IMR-90 (cell line): ENCODE measurements around the gene TMEM131.

Experiments used
- MAZ ChIP-seq: IDR thresholded peaks from 2 replicates; pipeline ENCODE4 v1.6.1; 2012; ENCODE audit warnings: low read depth, mild to moderate bottlenecking, low read length, improper control_type of control experiment, moderate library complexity, borderline replicate concordance
- NFE2L2 ChIP-seq: fragments of 150-350 bp; IDR thresholded peaks from 2 replicates; pipeline ENCODE4 v1.6.1; 2016; ENCODE audit warnings: low read depth, mild to moderate bottlenecking, low read length
- POLR2A ChIP-seq: IDR thresholded peaks from 2 replicates; pipeline ENCODE4 v1.6.1; 2012; ENCODE audit warnings: mild to moderate bottlenecking, low read depth, low read length
- TF ChIP-seq, protein P1 (sequence below): fragments of 150-350 bp; IDR thresholded peaks from 2 replicates; pipeline ENCODE4 v1.6.1; 2016; ENCODE audit warnings: low read depth, mild to moderate bottlenecking, low read length, moderate library complexity, borderline replicate concordance
- TF ChIP-seq, protein P2 (sequence below): conservative IDR thresholded peaks from 2 replicates; pipeline ENCODE4 v1.5.1; 2012; ENCODE audit warnings: mild to moderate bottlenecking, low read depth, low read length, improper control_type of control experiment

DNA sequence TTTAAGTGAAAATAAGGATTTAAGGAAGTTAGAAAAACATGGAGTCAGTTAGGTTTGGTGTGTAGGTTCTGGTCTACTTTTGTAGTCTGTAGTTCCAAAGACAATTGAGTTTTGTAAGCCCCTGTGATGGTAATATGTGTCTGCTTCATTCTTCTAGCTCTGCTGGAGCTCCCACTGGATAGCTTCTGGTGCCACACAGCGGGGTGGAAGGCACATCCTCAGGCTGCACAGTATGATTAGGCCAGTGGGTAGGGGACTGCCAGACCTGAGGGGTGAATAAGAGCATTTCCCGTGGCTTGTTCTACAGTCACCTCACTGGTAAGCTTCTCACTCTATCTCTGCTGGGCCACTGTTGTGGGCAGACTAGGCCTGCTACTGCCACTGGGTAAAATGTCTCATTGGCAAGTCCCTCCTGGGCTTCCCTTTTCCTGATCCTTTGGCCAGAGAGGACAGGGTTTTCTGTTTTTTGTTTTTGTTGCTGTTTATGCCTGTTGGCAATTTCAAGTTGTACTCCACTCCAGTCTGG is 44.5 kb downstream of the TMEM131 start:
- TF ChIP-seq, protein P1, sequence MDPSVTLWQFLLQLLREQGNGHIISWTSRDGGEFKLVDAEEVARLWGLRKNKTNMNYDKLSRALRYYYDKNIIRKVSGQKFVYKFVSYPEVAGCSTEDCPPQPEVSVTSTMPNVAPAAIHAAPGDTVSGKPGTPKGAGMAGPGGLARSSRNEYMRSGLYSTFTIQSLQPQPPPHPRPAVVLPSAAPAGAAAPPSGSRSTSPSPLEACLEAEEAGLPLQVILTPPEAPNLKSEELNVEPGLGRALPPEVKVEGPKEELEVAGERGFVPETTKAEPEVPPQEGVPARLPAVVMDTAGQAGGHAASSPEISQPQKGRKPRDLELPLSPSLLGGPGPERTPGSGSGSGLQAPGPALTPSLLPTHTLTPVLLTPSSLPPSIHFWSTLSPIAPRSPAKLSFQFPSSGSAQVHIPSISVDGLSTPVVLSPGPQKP: no peak
- TF ChIP-seq, protein P2, sequence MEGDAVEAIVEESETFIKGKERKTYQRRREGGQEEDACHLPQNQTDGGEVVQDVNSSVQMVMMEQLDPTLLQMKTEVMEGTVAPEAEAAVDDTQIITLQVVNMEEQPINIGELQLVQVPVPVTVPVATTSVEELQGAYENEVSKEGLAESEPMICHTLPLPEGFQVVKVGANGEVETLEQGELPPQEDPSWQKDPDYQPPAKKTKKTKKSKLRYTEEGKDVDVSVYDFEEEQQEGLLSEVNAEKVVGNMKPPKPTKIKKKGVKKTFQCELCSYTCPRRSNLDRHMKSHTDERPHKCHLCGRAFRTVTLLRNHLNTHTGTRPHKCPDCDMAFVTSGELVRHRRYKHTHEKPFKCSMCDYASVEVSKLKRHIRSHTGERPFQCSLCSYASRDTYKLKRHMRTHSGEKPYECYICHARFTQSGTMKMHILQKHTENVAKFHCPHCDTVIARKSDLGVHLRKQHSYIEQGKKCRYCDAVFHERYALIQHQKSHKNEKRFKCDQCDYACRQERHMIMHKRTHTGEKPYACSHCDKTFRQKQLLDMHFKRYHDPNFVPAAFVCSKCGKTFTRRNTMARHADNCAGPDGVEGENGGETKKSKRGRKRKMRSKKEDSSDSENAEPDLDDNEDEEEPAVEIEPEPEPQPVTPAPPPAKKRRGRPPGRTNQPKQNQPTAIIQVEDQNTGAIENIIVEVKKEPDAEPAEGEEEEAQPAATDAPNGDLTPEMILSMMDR: no peak
- TF ChIP-seq NFE2L2 (no peak), POLR2A (no peak), MAZ (no peak)
